ENCODE results near the gene CAGE1. TPM values are rescaled to one million over a fixed set of nuclear protein-coding genes. Genes with fewer than 3 reads are reported as not detected.

Gene CAGE1
- total and polyA plus RNA-seq, 2 donors (not counting 3 experiments of a cell fraction or from before 2014, with no cell fraction given): not detected

GRCh38 chr6:7290079-7290478, 99.5 kb downstream of the CAGE1 start:
- dilution Hi-C loops (cut with MboI; ENCODE audit: extremely low pct_ligation_motif_present, low sequenced_read_pairs) (no loop called here), intact Hi-C loops (cut with micrococcal nuclease) (no loop called here)
- Histone ChIP-seq H3K27ac (ENCODE audit: insufficient read depth, low read depth, low read length) (no peak overlapping the region), H3K79me2 (ENCODE audit: control insufficient read depth, insufficient read depth, low read length) (peaks cover 1% of the 10 kb centered on the region), H3K4me3 (replicated peaks in 1 of 3; ENCODE audit: insufficient read depth in 1 of 3, low read depth in 1 of 3, low read length in 3 of 3) (no peak overlapping the region), H3K4me2 (ENCODE audit: insufficient read depth, low read length) (no peak overlapping the region), H3K9ac (replicated peaks; ENCODE audit: extremely low read depth, insufficient read depth, low read length) (no peak overlapping the region), H3K4me1 (ENCODE audit: control insufficient read depth, extremely low read depth, insufficient read depth, low read length) (no peaks in the 10 kb centered on the region), H3K9me1 (replicated peaks; ENCODE audit: control insufficient read depth, extremely low read depth, insufficient read depth, low read length) (no peaks in the 10 kb centered on the region), H2AFZ (ENCODE audit: low read depth, low read length) (no peak overlapping the region), H3K9me3 (replicated peaks; ENCODE audit: control insufficient read depth, insufficient read depth, low read length) (no peaks in the 10 kb centered on the region), H3K27me3 (ENCODE audit: control insufficient read depth in 2 of 2, insufficient read depth in 2 of 2, low read length in 2 of 2) (no peaks in the 10 kb centered on the region), H3K36me3 (ENCODE audit: control insufficient read depth in 2 of 2, extremely low read depth in 1 of 2, insufficient read depth in 2 of 2, low read length in 2 of 2) (peaks cover 14 to 27% of the 10 kb centered on the region in 2 experiments), H4K20me1 (replicated peaks; ENCODE audit: control insufficient read depth, extremely low read depth, insufficient read depth, low read length) (no peaks in the 10 kb centered on the region)
- DNase-seq (ENCODE audit: low read depth, low spot score): no peak
- BruUV-seq (replicated peaks): no TSS peak
- FAIRE-seq: no peak
- ChIA-PET CTCF (interaction anchor here (1.5 kb wide), 1 partner anchor 14 kb away, joined by 8 read pairs; no protein-coding TSS in a partner anchor), POLR2A (no interaction called here)
- TF ChIP-seq, protein P1, sequence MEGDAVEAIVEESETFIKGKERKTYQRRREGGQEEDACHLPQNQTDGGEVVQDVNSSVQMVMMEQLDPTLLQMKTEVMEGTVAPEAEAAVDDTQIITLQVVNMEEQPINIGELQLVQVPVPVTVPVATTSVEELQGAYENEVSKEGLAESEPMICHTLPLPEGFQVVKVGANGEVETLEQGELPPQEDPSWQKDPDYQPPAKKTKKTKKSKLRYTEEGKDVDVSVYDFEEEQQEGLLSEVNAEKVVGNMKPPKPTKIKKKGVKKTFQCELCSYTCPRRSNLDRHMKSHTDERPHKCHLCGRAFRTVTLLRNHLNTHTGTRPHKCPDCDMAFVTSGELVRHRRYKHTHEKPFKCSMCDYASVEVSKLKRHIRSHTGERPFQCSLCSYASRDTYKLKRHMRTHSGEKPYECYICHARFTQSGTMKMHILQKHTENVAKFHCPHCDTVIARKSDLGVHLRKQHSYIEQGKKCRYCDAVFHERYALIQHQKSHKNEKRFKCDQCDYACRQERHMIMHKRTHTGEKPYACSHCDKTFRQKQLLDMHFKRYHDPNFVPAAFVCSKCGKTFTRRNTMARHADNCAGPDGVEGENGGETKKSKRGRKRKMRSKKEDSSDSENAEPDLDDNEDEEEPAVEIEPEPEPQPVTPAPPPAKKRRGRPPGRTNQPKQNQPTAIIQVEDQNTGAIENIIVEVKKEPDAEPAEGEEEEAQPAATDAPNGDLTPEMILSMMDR (IDR thresholded peaks at IDR 0.05; ENCODE audit: extremely low read depth in 1 of 2, insufficient read depth in 1 of 2, low read depth in 1 of 2, low read length in 2 of 2): no peak
- no peak for TF ChIP-seq FOS (IDR thresholded peaks at IDR 0.05; ENCODE audit: borderline replicate concordance, insufficient read depth, low read length)

DNA sequence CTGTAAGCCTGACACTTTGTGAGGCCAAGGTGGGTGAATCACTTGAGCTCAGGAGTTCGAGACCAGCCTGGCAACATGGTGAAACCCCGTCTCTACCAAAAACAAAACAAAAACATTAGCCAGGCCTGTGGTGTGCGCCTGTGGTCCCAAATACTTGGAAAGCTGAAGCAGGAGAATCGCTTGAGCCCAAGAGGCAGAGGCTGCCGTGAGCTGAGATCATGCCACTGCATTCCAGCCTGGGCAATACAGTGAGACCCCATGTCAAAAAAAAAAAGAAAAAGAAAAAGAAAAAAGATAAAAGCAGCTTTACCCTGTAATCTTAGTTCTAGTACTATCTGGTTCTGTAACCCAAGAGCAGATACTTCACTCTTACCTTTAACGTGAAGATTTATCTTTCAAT, 104.1 kb downstream of the CAGE1 start:
- dilution Hi-C loops (cut with MboI; ENCODE audit: extremely low pct_ligation_motif_present, low sequenced_read_pairs): no loop called here

More for the DNA sequence above, 104.1 kb downstream of the CAGE1 start:
- H3K27me3 ChIP-seq (ENCODE audit: control insufficient read depth in 2 of 2, insufficient read depth in 2 of 2, low read length in 2 of 2): no peaks in the 10 kb centered on the region
- no peak overlapping the region for H2AFZ ChIP-seq (ENCODE audit: low read depth, low read length)
- no peak for FAIRE-seq
- H3K79me2 ChIP-seq (ENCODE audit: control insufficient read depth, insufficient read depth, low read length): no peaks in the 10 kb centered on the region
- no peak overlapping the region for H3K4me3 ChIP-seq (replicated peaks in 1 of 3; ENCODE audit: insufficient read depth in 1 of 3, low read depth in 1 of 3, low read length in 3 of 3)
- H3K27ac ChIP-seq (ENCODE audit: insufficient read depth, low read depth, low read length): no peak overlapping the region
- ChIA-PET CTCF (interaction anchor here (0.9 to 4.1 kb wide), 4 partner anchors 8 to 609 kb away, joined by 3 to 37 read pairs (median 5); no protein-coding TSS in a partner anchor), POLR2A (no interaction called here)
- no peak for DNase-seq (ENCODE audit: low read depth, low spot score)
- no peaks in the 10 kb centered on the region for H3K4me1 ChIP-seq (ENCODE audit: control insufficient read depth, extremely low read depth, insufficient read depth, low read length)
- H3K9ac ChIP-seq (replicated peaks; ENCODE audit: extremely low read depth, insufficient read depth, low read length): no peak overlapping the region
- peaks cover 2 to 20% of the 10 kb centered on the region in 2 experiments for H3K36me3 ChIP-seq (ENCODE audit: control insufficient read depth in 2 of 2, extremely low read depth in 1 of 2, insufficient read depth in 2 of 2, low read length in 2 of 2)
- H3K9me3 ChIP-seq (replicated peaks; ENCODE audit: control insufficient read depth, insufficient read depth, low read length): no peaks in the 10 kb centered on the region
- no peaks in the 10 kb centered on the region for H4K20me1 ChIP-seq (replicated peaks; ENCODE audit: control insufficient read depth, extremely low read depth, insufficient read depth, low read length)
- intact Hi-C loops (cut with micrococcal nuclease): no loop called here
- TF ChIP-seq, protein P1 (IDR thresholded peaks at IDR 0.05; ENCODE audit: extremely low read depth in 1 of 2, insufficient read depth in 1 of 2, low read depth in 1 of 2, low read length in 2 of 2): no peak
- TF ChIP-seq, protein P2, sequence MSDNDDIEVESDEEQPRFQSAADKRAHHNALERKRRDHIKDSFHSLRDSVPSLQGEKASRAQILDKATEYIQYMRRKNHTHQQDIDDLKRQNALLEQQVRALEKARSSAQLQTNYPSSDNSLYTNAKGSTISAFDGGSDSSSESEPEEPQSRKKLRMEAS (IDR thresholded peaks at IDR 0.05; ENCODE audit: insufficient read depth, insufficient read length): no peak
- TF ChIP-seq GATA2 (IDR thresholded peaks at IDR 0.05; ENCODE audit: insufficient read depth, insufficient read length, low read depth, low read length) (no peak), FOS (IDR thresholded peaks at IDR 0.05; ENCODE audit: borderline replicate concordance, insufficient read depth, low read length) (no peak), MYC (IDR thresholded peaks at IDR 0.05; ENCODE audit: low read depth, low read length) (no peak), JUN (IDR thresholded peaks at IDR 0.05; ENCODE audit: borderline replicate concordance, insufficient read depth, insufficient read length, low read depth) (no peak), POLR2A (IDR thresholded peaks at IDR 0.05; ENCODE audit: low read depth, low read length) (no peak), POLR2AphosphoS5 (IDR thresholded peaks at IDR 0.05; ENCODE audit: insufficient read depth, low read depth, low read length) (no peak), EZH2 (IDR thresholded peaks at IDR 0.05; ENCODE audit: borderline replicate concordance, low read depth, low read length, severe bottlenecking) (no peak)
- no peaks in the 10 kb centered on the region for H3K9me1 ChIP-seq (replicated peaks; ENCODE audit: control insufficient read depth, extremely low read depth, insufficient read depth, low read length)
- H3K4me2 ChIP-seq (ENCODE audit: insufficient read depth, low read length): no peak overlapping the region
- no TSS peak for BruUV-seq (replicated peaks)

Measured in endothelial cell of umbilical vein (primary cell).